HCT116 (cell line): ENCODE data around the gene NIPA2. TPM values are rescaled to one million over a fixed set of nuclear protein-coding genes. Genes with fewer than 3 reads are reported as not detected.

Experiments used
- ATAC-seq: fragments of 200-7000 bp; cut with Tn5 transposase; 2 replicates; pipeline ENCODE4 v1.9.1; 2020; ENCODE audit warnings: mild to moderate bottlenecking, moderate library complexity
- BruUV-seq: library from RNA; stranded (reverse); fragments of 400-500 nt; replicated peaks from 2 replicates; lab custom pipeline; 2021; lab: Mats Ljungman, UMichigan
- CTCF ChIA-PET: fragments of 300-600 bp; sonication (Branson Sonifier 250); formaldehyde crosslinking; loops from one replicate; lab custom pipeline; 2021; ENCODE audit warnings: antibody characterized with exemption; lab: Charles Lee
- POLR2A ChIA-PET: fragments of 300-600, 350-600 bp; sonication (Branson Sonifier 250); formaldehyde crosslinking; loops from one replicate; lab custom pipeline; 2021; ENCODE audit warnings: antibody characterized with exemption; lab: Charles Lee
- RAD21 ChIA-PET, 2 experiments: fragments of 300-600 bp; sonication (Branson Sonifier 250); formaldehyde crosslinking; loops; one replicate each; lab custom pipeline; 2023; ENCODE audit warnings: low total read pairs in 2 of 2; ENCODE audit not compliant: uncharacterized antibody in 2 of 2, unreplicated experiment in 2 of 2, low non-redundant PET in 1 of 2; lab: Charles Lee
- DNase-seq: peaks from one replicate; pipeline ENCODE4 v3.0.0-alpha.2; 2010; ENCODE audit warnings: low read depth, low spot score
- H2AFZ ChIP-seq: fragments of 200-600 bp; shearing (Covaris generic), sonication (generic); 2 replicates; pipeline ENCODE4 v1.6.1; 2017; ENCODE audit warnings: low read depth, mixed run types, mixed read lengths, antibody characterized with exemption, low read length; ENCODE audit not compliant: poor library complexity, severe bottlenecking
- H3K27ac ChIP-seq: 2 replicates; pipeline ENCODE4 v1.5.1; 2012; ENCODE audit warnings: low read depth, low read length
- H3K27me3 ChIP-seq: fragments of 200-600 bp; sonication (generic); 2 replicates; pipeline ENCODE4 v1.6.1; 2016; ENCODE audit warnings: mixed run types, low read length, mixed read lengths; ENCODE audit not compliant: insufficient read depth
- H3K36me3 ChIP-seq, 2 experiments: fragments of 200-500 bp in 1 of 2; fragments of 200-600 bp in 1 of 2; sonication (Bioruptor generic) in 1 of 2; sonication (generic) in 1 of 2; 2 replicates each; pipeline versions ENCODE4 v1.5.1 to v1.6.1; 2014 to 2016; ENCODE audit warnings: low read length in 2 of 2, inconsistent platforms in 1 of 2, mixed read lengths in 1 of 2, mixed run types in 1 of 2; ENCODE audit not compliant: insufficient read depth in 2 of 2, control insufficient read depth in 1 of 2
- H3K4me1 ChIP-seq, 2 experiments: fragments of 200-600 bp in 1 of 2; sonication (generic) in 1 of 2; 2 replicates each; pipeline versions ENCODE4 v1.5.1 to v1.6.1; 2012 to 2017; ENCODE audit warnings: low read length in 2 of 2, inconsistent platforms in 1 of 2, mild to moderate bottlenecking in 1 of 2, mixed read lengths in 1 of 2, mixed run types in 1 of 2, moderate library complexity in 1 of 2; ENCODE audit not compliant: insufficient read depth in 2 of 2, control insufficient read depth in 1 of 2
- H3K4me2 ChIP-seq: fragments of 200-600 bp; sonication (generic); 2 replicates; pipeline ENCODE4 v1.6.1; 2017; ENCODE audit warnings: mixed run types, low read length, mixed read lengths
- H3K4me3 ChIP-seq, 2 experiments: fragments of 200-600 bp in 1 of 2; sonication (generic) in 1 of 2; replicated peaks in 1 of 2; 2 replicates each; pipeline ENCODE4 v1.5.1; 2011 to 2016; ENCODE audit warnings: low read length in 2 of 2, control low read depth in 1 of 2, low read depth in 1 of 2, mild to moderate bottlenecking in 1 of 2, mixed read lengths in 1 of 2, mixed run types in 1 of 2
- H3K79me2 ChIP-seq: fragments of 200-600 bp; sonication (generic); 2 replicates; pipeline ENCODE4 v1.6.1; 2017; ENCODE audit warnings: mild to moderate bottlenecking, mixed run types, low read length, moderate library complexity, mixed read lengths; ENCODE audit not compliant: insufficient read depth
- H3K9ac ChIP-seq: fragments of 200-600 bp; sonication (generic); 2 replicates; pipeline ENCODE4 v1.6.1; 2016; ENCODE audit warnings: low read length, mixed read lengths
- H3K9me2 ChIP-seq: fragments of 200-600 bp; sonication (generic), shearing (Covaris generic); 2 replicates; pipeline ENCODE4 v1.6.1; 2017; ENCODE audit warnings: mixed run types, mild to moderate bottlenecking, moderate library complexity; ENCODE audit not compliant: insufficient read depth
- H3K9me3 ChIP-seq, 2 experiments: fragments of 200-500 bp in 1 of 2; fragments of 200-600 bp in 1 of 2; sonication (Bioruptor generic) in 1 of 2; sonication (generic) in 1 of 2; 2 replicates each; pipeline ENCODE4 v1.6.1; 2014 to 2017; ENCODE audit warnings: low read length in 2 of 2, mixed read lengths in 2 of 2, inconsistent platforms in 1 of 2, low read depth in 1 of 2, mild to moderate bottlenecking in 1 of 2, mixed run types in 1 of 2, moderate library complexity in 1 of 2; ENCODE audit not compliant: control insufficient read depth in 1 of 2, insufficient read depth in 1 of 2
- H4K20me1 ChIP-seq: fragments of 200-600 bp; sonication (generic), shearing (Covaris generic); 2 replicates; pipeline ENCODE4 v1.6.1; 2017; ENCODE audit warnings: mixed run types, mild to moderate bottlenecking, moderate library complexity; ENCODE audit not compliant: insufficient read depth
- CBX3 ChIP-seq: IDR thresholded peaks from 2 replicates; pipeline ENCODE4 v1.6.1; 2012; ENCODE audit warnings: low read depth
- CEBPB ChIP-seq: IDR thresholded peaks from 2 replicates; pipeline ENCODE4 v1.6.1; 2012; ENCODE audit warnings: low read depth
- EGR1 ChIP-seq: IDR thresholded peaks from 2 replicates; pipeline ENCODE4 v1.6.1; 2012; ENCODE audit warnings: low read depth
- EZH2 ChIP-seq: fragments of 200-600 bp; sonication (generic); IDR thresholded peaks from 2 replicates; pipeline ENCODE4 v1.6.1; 2017; ENCODE audit warnings: antibody characterized with exemption, mixed run types
- EZH2phosphoT487 ChIP-seq: fragments of 200-600 bp; IDR thresholded peaks from 2 replicates; pipeline ENCODE4 v1.6.1; 2018; ENCODE audit warnings: antibody characterized with exemption, borderline replicate concordance
- FOSL1 ChIP-seq: IDR thresholded peaks from 2 replicates; pipeline ENCODE4 v1.6.1; 2012; ENCODE audit warnings: low read depth
- RAD21 ChIP-seq: IDR thresholded peaks from 2 replicates; pipeline ENCODE4 v1.6.1; 2012; ENCODE audit warnings: low read depth, mild to moderate bottlenecking
- SIN3A ChIP-seq: IDR thresholded peaks from 2 replicates; pipeline ENCODE4 v1.6.1; 2012; ENCODE audit warnings: low read depth
- SP1 ChIP-seq: IDR thresholded peaks from 2 replicates; pipeline ENCODE4 v1.6.1; 2012; ENCODE audit warnings: low read depth
- SRF ChIP-seq: IDR thresholded peaks from 2 replicates; pipeline ENCODE4 v1.6.1; 2012; ENCODE audit warnings: low read depth
- YY1 ChIP-seq: IDR thresholded peaks from 2 replicates; pipeline ENCODE4 v1.6.1; 2011; ENCODE audit warnings: low read length, low read depth, moderate library complexity, mild to moderate bottlenecking; ENCODE audit not compliant: insufficient replicate concordance; ENCODE audit errors: extremely low read depth
- ZFX ChIP-seq: fragments of 450-650 bp; IDR thresholded peaks from 2 replicates; pipeline ENCODE4 v1.6.1; 2017
- intact Hi-C: fragments of 100-400 bp; cut with micrococcal nuclease; formaldehyde crosslinking; loops from 2 replicates; pipeline ENCODE4 v1.10.0; 2022
- total RNA-seq: library from RNA; stranded (reverse); gene quantifications from one replicate; pipeline ENCODE4 v1.2.1, GENCODE V29; 2021; ENCODE audit not compliant: unreplicated experiment
- TF ChIP-seq, protein P1 (sequence below): IDR thresholded peaks from 2 replicates; pipeline ENCODE4 v1.6.1; 2012
- TF ChIP-seq, protein P2 (sequence below): IDR thresholded peaks from 2 replicates; pipeline ENCODE4 v1.6.1; 2012
- TF ChIP-seq, protein P3 (sequence below): IDR thresholded peaks from 2 replicates; pipeline ENCODE4 v1.6.1; 2011; ENCODE audit warnings: mild to moderate bottlenecking, low read length, moderate library complexity; ENCODE audit not compliant: insufficient replicate concordance; ENCODE audit errors: extremely low read depth
- TF ChIP-seq, protein P4 (sequence below), 3 experiments: fragments of 200-600 bp in 1 of 3; sonication (generic) in 1 of 3; IDR thresholded peaks in 2 of 3; conservative IDR thresholded peaks in 1 of 3; 2 replicates each; pipeline ENCODE4 v1.5.1; 2012 to 2017; ENCODE audit warnings: low read depth in 2 of 3, low read length in 2 of 3, antibody characterized with exemption in 1 of 3, borderline replicate concordance in 1 of 3, control low read depth in 1 of 3, mild to moderate bottlenecking in 1 of 3, mixed read lengths in 1 of 3, mixed run types in 1 of 3, moderate library complexity in 1 of 3; ENCODE audit not compliant: insufficient read depth in 1 of 3

The NIPA2 gene
- total RNA-seq, 1 experiment from 2014 or later, result 54.4 TPM

DNA sequence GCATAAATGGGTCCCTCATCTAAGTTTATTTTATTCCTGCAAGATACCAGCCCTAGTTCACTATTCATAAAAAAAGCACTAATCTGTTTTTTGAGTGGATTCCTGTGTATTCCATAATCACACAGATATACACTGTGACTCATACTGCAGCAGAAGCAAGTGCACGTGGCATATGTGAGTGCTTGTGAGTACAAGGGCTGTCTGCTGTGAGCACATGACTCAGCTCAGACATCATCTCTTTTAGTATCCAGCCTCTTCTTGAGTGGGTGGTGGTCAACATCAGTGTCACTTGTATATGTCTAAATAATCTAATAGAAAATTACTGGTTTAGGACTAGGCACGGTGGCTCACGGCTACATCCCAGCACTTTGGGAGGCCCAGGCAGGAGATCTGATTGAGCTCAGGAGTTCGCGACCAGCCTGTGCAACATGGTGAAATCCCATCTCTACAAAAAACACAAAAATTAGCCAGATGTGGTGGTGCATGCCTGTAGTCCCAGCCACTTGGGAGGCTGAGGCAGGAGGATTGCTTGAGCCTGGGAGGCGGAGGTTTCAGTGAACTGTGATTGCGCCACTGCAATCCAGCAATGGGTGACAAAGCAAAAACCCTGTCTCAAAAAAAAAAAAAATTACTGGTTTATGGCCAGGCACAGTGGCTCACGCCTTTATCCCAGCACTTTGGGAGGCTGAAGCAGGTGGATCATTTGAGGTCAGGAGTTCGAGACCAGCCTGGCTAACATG lies 49.8 kb downstream of the NIPA2 start:
- H3K79me2 ChIP-seq, result no peaks in the 10 kb centered on the region
- RAD21 ChIA-PET, result no interaction called here

More for the DNA sequence above, 49.8 kb downstream of the NIPA2 start:
- Histone ChIP-seq H3K9ac (no peak overlapping the region), H2AFZ (no peak overlapping the region), H3K27ac (no peak overlapping the region), H4K20me1 (no peaks in the 10 kb centered on the region), H3K36me3 (peaks cover 5 to 16% of the 10 kb centered on the region in 2 experiments), H3K9me2 (no peaks in the 10 kb centered on the region), H3K9me3 (no peaks in the 10 kb centered on the region), H3K4me3 (no peak overlapping the region), H3K27me3 (no peaks in the 10 kb centered on the region), H3K4me1 (peaks cover 0 to 4% of the 10 kb centered on the region in 2 experiments; a peak in 1 of 4 replicates), H3K4me2 (no peak overlapping the region)
- ATAC-seq (no peak), DNase-seq (no peak)
- no TSS peak for BruUV-seq
- TF ChIP-seq EZH2 (no peak), SP1 (no peak), EGR1 (no peak), SRF (no peak), CBX3 (no peak), ZFX (no peak), CEBPB (no peak), SIN3A (no peak), EZH2phosphoT487 (no peak), RAD21 (no peak), FOSL1 (no peak), YY1 (no peak)
- TF ChIP-seq, protein P1, sequence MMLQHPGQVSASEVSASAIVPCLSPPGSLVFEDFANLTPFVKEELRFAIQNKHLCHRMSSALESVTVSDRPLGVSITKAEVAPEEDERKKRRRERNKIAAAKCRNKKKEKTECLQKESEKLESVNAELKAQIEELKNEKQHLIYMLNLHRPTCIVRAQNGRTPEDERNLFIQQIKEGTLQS, result no peak
- TF ChIP-seq, protein P2, sequence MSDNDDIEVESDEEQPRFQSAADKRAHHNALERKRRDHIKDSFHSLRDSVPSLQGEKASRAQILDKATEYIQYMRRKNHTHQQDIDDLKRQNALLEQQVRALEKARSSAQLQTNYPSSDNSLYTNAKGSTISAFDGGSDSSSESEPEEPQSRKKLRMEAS, result no peak
- TF ChIP-seq, protein P3, sequence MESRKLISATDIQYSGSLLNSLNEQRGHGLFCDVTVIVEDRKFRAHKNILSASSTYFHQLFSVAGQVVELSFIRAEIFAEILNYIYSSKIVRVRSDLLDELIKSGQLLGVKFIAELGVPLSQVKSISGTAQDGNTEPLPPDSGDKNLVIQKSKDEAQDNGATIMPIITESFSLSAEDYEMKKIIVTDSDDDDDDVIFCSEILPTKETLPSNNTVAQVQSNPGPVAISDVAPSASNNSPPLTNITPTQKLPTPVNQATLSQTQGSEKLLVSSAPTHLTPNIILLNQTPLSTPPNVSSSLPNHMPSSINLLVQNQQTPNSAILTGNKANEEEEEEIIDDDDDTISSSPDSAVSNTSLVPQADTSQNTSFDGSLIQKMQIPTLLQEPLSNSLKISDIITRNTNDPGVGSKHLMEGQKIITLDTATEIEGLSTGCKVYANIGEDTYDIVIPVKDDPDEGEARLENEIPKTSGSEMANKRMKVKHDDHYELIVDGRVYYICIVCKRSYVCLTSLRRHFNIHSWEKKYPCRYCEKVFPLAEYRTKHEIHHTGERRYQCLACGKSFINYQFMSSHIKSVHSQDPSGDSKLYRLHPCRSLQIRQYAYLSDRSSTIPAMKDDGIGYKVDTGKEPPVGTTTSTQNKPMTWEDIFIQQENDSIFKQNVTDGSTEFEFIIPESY, result no peak
- TF ChIP-seq, protein P4, sequence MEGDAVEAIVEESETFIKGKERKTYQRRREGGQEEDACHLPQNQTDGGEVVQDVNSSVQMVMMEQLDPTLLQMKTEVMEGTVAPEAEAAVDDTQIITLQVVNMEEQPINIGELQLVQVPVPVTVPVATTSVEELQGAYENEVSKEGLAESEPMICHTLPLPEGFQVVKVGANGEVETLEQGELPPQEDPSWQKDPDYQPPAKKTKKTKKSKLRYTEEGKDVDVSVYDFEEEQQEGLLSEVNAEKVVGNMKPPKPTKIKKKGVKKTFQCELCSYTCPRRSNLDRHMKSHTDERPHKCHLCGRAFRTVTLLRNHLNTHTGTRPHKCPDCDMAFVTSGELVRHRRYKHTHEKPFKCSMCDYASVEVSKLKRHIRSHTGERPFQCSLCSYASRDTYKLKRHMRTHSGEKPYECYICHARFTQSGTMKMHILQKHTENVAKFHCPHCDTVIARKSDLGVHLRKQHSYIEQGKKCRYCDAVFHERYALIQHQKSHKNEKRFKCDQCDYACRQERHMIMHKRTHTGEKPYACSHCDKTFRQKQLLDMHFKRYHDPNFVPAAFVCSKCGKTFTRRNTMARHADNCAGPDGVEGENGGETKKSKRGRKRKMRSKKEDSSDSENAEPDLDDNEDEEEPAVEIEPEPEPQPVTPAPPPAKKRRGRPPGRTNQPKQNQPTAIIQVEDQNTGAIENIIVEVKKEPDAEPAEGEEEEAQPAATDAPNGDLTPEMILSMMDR (IDR thresholded peaks at IDR 0.05 in 2 of 3, conservative IDR thresholded peaks at IDR 0.05 in 1 of 3; ENCODE audit: borderline replicate concordance in 1 of 3, insufficient read depth in 1 of 3, low read depth in 2 of 3, low read length in 2 of 3), result no peak
- CTCF ChIA-PET, result no interaction called here
- POLR2A ChIA-PET, result no interaction called here
- intact Hi-C loops, result no loop called here
